ENCODE measurements around the gene FOXRED2. TPM values are rescaled to one million over a fixed set of nuclear protein-coding genes. Genes with fewer than 3 reads are reported as not detected.
A peak's percentile ranks its signal among the peaks of the same experiment; 100 is the strongest.

FOXRED2 gene
- total RNA-seq, 2 donors from 2014 or later = 2.0 to 4.9 TPM

GRCh38 chr22:36470162-36470993 lies 36.5 kb downstream of the FOXRED2 start:
- Histone ChIP-seq H3K27me3 (no peaks in the 10 kb centered on the region), H3K4me3 (no peak overlapping the region), H3K9me3 (no peaks in the 10 kb centered on the region), H3K4me1 (peaks cover 27% of the 10 kb centered on the region), H3K36me3 (replicated peaks in 1 of 2; ENCODE audit: insufficient read depth in 1 of 2, low read depth in 2 of 2) (peaks cover 0 to 5% of the 10 kb centered on the region in 2 donors), H3K27ac (peak overlapping the region; percentile 15 to 54 (median 32))
- no peak for TF ChIP-seq POLR2A (IDR thresholded peaks at IDR 0.05)
- peak; percentile 89 to 96 (median 95) for TF ChIP-seq CTCF (IDR thresholded peaks at IDR 0.05)
- 40 to 59% methylated on average over 7 to 14 of the region's 14 CpGs for WGBS, 2 donors
- ATAC-seq (peak; percentile 62), DNase-seq (peak; percentile 84 to 91 (median 88))
- intact Hi-C loops (cut with DNase I) = loop anchor here (5.0 kb wide), 1 partner anchor 168 kb away; no protein-coding TSS in a partner anchor

- Histone ChIP-seq H3K36me3 (replicated peaks in 1 of 2; ENCODE audit: insufficient read depth in 1 of 2, low read depth in 2 of 2) (peaks cover 0 to 5% of the 10 kb centered on the region in 2 donors), H3K27me3 (no peaks in the 10 kb centered on the region), H3K4me3 (no peak overlapping the region), H3K27ac (peak overlapping the region in 1 of 4 donors; percentile 40), H3K4me1 (peaks cover 37% of the 10 kb centered on the region), H3K9me3 (no peaks in the 10 kb centered on the region)
- ATAC-seq = no peak
- WGBS, 2 donors = 82 to 89% methylated on average over 13 to 14 of the region's 14 CpGs
- DNase-seq = no peak
- TF ChIP-seq POLR2A (IDR thresholded peaks at IDR 0.05) = no peak
- TF ChIP-seq CTCF (IDR thresholded peaks at IDR 0.05) = no peak
- intact Hi-C loops (cut with DNase I) = no loop called here
These were observed 37.6 kb downstream of the FOXRED2 start for GRCh38 chr22:36469094-36469710.

- Histone ChIP-seq H3K9me3 (no peaks in the 10 kb centered on the region), H3K4me3 (no peak overlapping the region), H3K27me3 (no peaks in the 10 kb centered on the region), H3K27ac (peak overlapping the region in 3 of 4 donors; percentile 96 to 99 (median 99)), H3K4me1 (peaks cover 49% of the 10 kb centered on the region), H3K36me3 (replicated peaks in 1 of 2; ENCODE audit: insufficient read depth in 1 of 2, low read depth in 2 of 2) (no peaks in the 10 kb centered on the region)
- DNase-seq = peak in 2 of 4 donors; percentile 20 to 52
- intact Hi-C loops (cut with DNase I) = no loop called here
- TF ChIP-seq CTCF (IDR thresholded peaks at IDR 0.05) (no peak), POLR2A (IDR thresholded peaks at IDR 0.05) (no peak)
- 54 to 89% methylated on average over 4 to 7 of the region's 7 CpGs for WGBS, 2 donors
- no peak for ATAC-seq
These were observed 38.9 kb downstream of the FOXRED2 start for GRCh38 chr22:36467946-36468345.

- intact Hi-C loops (cut with DNase I) = no loop called here
- Histone ChIP-seq H3K27ac (peak overlapping the region; percentile 94 to 99 (median 98)), H3K36me3 (replicated peaks in 1 of 2; ENCODE audit: insufficient read depth in 1 of 2, low read depth in 2 of 2) (no peaks in the 10 kb centered on the region), H3K4me1 (peaks cover 55% of the 10 kb centered on the region), H3K9me3 (no peaks in the 10 kb centered on the region), H3K27me3 (no peaks in the 10 kb centered on the region), H3K4me3 (no peak overlapping the region)
- DNase-seq (peak in 2 of 4 donors; percentile 24 to 47), ATAC-seq (no peak)
- no peak for TF ChIP-seq CTCF (IDR thresholded peaks at IDR 0.05)
- TF ChIP-seq POLR2A (IDR thresholded peaks at IDR 0.05) = no peak
- 62 to 83% methylated on average over 5 to 14 of the region's 14 CpGs for WGBS, 2 donors
These were observed 39.6 kb downstream of the FOXRED2 start for GRCh38 chr22:36467042-36467810.

Measured in body of pancreas (tissue), 4 donors.